HG03571 (cell line): Measurements from ENCODE around the gene GRAPL.
"Not testable (repeated sequence)": the region's sequence is repeated elsewhere in the genome, so short reads cannot be mapped to it uniquely, and the experiment has no call there.

Experiments used
- ATAC-seq: cut with Tn5 transposase; IDR thresholded peaks from one replicate; pipeline ENCODE4 v1.9.1; 2021; ENCODE audit not compliant: unreplicated experiment

Gene GRAPL

DNA sequence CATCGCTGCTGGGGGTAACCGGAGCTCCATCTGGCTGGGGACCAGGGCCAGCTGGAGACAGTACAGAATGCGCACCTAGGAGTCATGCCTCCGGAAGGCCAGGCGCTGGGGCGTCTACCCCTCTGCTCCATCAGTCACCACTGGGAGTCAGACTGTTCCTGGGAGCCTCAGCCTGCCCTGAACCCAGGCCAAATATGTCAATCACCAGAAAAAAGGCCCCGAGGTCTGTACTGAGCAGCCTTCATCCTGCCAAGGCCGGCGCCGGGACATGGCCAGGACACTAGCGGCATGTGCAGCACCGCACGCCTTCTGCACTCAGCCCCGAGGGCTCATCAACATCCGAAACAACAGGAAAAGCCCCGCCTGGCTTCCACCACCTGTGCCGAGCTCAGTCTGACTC lies 8.7 kb downstream of the GRAPL start:
- ATAC-seq: not testable (repeated sequence)

DNA sequence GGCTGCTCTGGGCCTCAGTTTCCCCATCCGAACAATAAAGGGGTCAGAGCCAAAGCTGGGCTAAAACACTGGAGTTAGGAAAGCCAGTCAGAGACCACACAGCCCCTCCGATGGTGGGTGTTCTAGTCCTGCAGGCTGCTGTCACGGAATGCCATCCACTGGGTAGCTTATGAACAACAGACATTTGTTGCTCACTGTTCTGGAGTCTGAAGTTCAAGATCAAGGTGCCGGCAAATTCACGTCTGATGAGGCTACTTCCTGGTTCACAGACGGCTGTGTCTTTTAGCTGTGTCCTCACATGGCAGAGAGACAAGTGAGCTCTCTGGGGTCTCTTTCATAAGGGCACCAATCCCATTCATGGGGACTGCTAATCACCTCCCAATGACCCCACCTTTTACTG lies 9.2 kb downstream of the GRAPL start:
- ATAC-seq: not testable (repeated sequence)

DNA sequence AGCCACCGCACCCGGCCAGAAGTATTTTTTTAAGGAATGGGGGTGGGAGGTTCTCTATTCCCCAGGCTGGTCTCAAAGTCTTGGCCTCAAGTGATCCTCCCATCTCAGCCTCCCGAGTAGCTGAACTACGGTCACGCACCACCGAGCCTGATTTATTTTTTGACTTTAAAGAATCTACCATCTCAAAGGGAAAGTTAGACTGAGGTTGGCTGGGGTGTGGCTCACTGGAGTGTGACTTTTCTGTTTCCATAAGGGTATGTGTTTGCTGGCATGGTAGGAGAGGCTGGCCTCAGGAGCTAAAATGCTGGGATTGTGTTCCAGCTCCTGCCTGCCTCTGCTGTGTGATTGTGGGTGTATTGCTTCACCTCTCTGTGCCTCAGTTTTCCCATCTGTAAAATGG lies 10.6 kb downstream of the GRAPL start:
- peak; percentile 26 for ATAC-seq

DNA sequence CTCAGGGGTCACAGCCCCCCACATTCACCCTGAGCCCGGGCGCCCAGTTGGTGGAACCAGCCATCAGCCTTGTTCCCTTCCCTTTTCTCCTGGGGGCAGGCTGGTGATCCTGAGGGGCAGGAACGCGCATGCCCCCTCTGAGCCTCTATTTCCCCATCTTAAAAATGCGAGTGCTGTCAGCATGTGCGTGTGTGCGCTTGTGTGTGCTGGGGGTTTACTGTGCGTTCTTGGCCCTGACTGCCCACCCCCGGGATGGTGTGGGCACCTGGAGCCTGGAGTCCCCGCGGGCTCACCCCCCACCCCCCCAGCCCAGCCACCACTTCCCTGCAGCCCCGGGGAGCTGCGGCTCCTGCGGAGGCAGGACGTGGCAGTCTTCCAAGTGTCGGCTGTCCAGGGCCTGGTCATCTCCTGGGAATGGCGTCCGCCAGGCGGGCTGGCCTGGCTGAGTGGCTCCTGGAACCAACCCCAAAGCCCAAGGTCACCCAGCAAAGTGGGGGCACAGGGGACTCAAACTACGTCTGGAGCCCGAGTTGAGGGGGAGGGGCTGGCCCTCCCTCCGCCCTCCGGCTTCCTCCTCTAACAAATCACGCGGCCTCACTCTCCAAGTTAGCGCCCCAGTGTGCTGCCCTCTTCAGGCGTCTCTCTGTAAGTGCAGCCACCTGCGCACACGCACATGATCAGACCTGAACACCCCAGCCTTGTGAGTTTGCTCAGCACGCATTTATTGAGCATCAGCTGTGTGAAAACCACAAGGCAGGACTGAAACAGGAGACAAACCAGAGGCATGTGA lies 14.2 kb downstream of the GRAPL start:
- peak; percentile 41 for ATAC-seq

DNA sequence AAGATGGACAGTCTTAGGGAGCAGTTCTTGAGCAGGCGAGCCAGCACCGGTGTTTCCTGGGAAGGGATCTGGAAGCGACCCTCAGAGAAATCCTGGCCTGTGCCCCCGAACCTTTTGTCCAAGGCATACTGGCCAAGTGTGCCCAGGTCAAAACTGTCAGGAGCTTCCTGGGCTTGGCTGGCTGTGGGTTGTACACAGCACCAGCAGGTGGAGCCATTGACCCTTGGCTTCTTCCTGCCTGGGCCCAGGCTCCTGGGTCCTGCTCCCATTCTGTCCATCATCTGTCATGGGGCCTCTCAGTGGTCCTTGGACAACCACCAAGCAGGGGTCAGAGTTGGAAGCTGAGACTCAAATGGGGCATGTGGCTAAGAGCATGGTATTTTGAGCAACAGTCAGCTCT lies 15.0 kb downstream of the GRAPL start:
- not testable (repeated sequence) for ATAC-seq

DNA sequence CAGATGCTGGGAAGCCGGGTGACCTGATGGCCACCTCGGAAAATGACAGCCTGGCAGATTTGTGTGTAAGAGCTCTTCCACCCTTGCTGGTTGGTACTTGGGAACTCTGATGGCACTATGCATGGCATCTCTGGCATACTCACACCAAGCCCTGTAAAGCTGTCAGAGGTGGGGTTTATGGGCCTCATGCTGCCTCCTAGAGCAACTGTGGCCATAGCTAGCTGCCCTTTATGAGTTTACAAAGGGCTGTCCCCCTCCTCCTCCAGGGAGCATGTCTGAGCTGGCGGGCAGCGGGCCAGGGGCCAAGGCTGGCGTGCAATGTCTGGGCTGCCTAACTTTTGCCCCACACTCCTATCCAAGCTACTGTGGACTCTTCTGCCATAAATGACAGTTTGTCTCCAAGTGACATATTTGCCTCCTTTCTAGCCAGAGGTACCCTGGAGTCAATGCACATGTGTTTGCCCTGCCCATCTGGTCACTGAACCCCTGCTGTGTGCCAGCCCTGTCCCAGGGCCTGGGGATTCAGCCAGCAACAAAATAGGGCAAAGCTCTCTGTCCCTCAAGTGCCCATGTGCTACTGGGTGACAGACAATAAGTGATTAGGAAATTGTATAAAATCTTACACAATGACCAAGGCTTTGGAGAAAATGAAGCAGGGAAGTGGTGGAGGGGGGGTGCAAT lies 15.8 kb downstream of the GRAPL start:
- ATAC-seq: not testable (repeated sequence)

DNA sequence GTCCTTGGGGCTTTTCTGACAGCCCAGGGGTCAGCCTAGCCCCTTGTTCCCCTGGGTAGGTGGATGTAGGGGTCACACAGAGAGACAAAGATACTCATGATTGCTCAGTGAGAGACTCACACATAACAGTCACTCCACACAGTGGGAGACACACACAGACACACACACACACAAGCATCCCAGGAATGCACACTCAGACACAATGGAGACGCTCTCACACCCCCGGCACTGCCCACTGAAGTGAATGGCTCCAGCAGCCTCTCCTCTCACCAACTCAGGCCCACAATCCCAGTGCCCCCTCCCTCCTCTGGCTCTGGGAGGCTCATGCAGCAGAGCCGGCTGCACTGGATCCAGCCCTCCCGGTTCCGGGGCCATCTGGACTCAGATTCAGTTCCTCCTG lies 17.0 kb downstream of the GRAPL start:
- not testable (repeated sequence) for ATAC-seq

DNA sequence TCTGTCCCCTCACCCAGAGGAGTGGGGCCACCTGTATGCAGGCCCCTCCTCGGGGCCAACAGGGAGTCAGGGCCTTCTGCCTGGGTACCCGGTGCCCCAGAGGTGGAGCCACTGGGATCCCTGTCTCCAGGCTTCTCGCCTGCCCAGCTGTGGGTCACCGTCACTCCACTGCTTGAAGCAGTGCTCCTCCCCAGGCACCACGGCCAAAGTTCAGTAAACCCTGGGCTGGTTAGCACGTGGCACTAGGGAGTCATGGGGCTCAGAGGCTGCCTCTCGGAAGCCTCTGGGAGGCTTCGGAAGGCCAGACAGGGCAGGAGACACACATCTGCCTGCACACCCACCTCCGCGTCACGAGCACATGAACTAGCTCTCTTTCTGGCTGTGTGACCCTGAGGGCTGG lies 18.1 kb downstream of the GRAPL start:
- not testable (repeated sequence) for ATAC-seq

DNA sequence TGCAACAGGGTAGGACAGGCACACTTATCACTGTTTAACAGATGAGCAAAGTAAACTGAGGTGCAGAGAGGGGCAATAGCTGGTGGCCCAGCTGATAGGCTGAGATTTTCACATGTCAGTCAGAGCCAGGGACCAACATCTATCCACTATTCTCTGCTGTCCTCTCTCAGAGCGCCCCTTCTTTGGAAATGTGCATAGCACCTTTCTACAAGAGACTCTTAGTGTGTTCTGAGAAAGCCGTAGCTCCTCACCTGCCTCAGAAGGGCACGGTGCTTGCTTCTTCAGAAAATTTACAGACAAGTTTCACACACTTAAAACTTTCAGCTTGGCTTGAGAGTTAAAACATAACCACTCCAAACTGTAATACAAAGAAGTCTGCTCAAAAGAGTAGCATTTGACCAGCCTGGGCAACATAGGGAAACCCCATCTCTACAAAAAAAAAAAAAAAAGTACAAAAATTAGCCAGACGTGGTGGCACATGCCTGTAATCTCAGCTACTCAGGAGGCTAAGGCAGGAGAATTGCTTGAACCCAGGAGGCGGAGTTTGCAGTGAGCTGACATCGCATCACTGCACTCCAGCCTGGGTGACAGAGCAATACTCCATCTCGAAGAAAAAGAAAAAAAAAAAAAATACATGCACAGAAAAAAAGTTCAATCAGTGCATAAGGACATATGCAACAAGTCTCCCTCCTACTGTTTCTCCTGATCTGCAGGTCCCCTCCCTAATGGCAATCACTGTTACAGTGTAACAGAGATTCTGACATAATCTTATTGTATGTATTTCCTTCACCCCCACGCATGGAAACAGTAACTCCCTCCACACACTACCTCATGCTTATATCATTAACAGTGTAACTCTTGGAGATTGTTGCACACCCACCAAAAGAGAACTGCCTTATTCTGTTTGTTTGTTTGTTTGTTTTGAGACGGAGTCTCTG lies 23.6 kb downstream of the GRAPL start:
- not testable (repeated sequence) for ATAC-seq

DNA sequence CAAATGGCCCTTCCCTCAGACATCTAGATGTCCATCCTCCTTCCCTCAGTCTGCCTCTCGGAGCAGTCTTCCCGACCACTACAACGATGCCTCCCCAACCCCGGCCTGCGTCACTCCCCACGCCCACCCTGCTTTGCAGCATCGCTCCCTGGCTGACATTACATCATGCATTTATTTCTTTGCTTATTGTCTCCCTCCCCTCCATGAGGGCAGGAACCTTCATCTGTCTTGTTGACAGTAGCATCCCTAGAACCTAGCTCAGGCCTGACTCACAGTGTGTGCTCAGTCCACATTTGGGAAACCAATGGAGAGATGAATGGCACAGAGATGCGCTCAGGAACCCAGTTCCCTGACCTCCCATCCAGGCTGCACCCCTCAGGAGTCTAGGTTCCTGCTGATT lies 30.2 kb downstream of the GRAPL start:
- not testable (repeated sequence) for ATAC-seq

DNA sequence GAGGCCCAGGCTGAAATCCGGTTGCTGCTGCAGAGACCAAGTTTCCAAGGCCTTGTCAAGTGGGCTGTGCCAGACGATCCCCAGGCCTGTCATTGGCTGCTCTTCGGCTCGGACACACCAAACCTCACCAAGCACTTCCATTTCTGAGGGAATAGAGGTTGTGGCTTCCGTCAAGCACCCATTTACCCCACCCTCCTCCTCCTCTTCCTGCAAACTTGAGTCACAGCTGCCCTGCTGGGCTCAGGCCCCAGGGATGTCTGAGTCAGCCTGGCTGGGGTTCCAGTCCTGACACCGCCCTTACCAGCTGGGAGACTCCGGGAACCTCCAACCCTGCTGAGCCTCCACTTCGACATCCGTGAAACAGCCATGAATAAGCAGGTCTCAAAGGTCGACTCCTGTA lies 31.1 kb downstream of the GRAPL start:
- ATAC-seq: not testable (repeated sequence)

DNA sequence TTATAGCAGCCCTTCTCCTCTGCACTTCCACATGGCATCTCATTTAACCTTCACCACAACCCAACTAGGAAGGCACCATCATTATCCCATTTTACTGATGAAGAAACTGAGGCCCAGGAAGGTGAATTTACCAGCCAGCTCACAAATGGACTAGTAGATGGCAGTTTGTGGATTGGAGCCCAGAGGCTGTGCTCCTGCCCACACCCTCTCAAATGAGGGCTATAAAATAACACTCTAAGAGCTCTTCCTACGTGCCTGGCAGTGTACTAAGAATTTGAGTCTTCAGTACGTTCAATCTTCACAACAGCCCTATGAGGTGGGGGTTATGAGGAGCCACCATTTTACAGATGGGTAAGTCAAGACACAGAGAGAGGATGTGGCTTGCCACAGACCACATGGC lies 31.5 kb downstream of the GRAPL start:
- not testable (repeated sequence) for ATAC-seq

DNA sequence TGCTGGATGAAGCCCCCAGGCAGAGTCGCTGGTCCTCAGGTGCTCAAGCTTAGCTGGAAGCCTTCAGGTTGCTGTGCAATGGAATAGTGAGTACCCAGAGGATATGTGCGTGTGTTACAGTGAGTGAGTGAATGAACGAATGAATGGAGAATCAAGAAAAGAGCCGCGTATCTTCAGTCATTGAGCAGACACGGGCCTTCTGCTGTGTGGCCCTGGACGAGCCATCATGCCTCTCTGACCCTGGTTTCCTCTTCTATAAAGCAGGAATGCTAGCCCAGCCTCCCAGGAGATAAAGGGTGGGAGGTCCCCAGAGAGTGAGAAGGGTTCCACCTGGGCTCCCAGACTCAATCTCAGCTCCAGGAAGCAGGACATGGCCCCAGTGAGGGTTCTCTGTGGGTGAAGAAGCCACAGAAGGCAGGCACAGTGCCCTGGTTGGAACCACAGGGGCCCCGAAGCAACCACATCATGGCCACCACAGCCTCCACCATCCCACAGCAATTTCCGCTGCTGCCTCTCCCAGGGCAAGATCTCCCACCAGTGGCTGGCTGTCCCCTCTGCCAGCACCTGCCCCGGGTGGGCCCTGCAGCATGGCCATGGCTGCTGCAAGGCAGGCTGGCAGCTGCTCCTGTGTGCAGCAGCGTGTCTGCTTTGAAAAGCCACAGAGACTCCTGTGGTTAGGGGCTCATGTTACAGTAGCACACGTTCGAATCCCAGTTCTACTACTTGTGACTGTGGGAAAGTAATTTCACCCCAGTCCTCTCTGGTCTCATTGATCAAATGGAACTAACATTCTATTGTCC lies 34.1 kb downstream of the GRAPL start:
- ATAC-seq: not testable (repeated sequence)

DNA sequence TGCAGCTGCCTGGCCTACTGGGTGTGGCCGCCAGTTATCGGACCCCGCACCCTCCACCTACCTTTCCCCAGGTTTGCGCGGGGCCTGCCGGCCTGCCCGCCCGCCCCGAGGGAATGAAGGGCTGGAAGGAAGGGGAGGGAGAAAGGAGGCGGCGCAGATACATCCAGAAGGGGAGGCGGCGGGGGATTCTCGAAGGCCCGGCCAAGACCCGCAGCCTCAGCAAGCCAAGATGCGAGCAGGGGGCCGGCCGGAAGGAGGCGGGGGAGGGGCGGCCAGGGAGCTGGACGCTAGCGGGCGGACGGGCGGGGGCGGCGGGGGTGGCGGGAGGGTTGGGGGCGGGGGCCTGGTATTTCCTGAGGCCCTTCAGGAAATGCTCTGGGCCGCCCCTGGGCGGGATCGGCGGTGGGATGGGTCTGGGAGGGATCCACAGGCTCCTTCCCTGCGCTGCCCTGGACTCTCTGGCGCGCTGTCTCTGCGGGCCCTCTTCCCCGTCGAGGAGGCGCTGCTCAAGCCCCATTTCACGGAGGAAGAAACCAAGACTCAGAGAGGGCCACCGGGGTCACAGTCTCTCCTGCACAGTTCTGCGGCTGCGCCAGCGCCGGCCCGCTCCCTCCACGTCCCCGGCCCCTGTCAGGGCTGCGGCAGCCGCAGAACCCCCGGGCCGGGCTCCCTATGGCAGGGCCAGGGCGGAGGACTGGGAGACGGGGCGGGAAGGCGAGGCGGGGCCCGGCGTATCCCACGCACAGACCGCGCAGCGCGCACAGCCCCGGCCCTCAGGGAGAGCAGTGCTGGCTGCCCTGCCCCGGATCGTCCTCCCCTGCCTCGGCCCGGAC lies 35.2 kb downstream of the GRAPL start:
- not testable (repeated sequence) for ATAC-seq

DNA sequence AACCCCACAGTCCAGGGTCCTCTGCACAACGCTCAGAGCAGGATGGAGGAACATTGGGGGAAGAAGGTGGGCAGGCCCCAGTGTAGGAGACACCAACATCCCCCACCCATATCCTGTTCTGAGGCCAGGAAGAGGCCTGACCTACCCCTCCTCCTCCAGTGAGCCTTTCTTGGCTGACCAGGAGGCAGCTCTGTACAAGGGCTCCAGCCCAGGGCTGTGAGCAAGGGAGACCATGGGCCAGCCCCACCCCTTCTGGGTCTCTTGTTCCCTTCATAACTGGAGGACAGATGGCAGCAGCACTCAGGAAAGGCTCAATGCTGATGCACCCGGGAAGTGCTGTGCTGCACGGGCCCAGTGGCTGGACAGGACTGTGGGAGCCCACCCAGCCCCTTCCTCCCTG lies 47.0 kb downstream of the GRAPL start:
- ATAC-seq: not testable (repeated sequence)

DNA sequence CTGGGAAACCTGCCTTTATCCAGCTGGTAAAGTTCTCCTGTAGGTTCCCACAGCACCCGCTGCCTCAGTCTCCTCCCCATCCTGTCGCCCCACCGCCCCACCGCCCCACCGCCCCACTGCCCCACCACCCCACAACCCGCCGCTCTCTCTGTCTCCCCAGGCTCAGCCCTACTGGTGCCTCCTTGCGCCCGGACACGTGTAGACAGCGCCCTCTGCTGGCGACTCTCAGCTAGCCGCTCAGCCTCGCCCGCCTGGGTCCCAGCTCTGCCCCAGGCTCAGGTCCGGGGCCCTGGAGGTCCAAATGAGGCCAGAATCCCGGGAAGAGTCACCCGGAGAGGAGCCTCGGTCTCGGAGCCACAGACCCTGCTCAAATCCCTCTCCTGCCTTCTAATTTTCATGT lies 48.0 kb downstream of the GRAPL start:
- ATAC-seq: not testable (repeated sequence)

DNA sequence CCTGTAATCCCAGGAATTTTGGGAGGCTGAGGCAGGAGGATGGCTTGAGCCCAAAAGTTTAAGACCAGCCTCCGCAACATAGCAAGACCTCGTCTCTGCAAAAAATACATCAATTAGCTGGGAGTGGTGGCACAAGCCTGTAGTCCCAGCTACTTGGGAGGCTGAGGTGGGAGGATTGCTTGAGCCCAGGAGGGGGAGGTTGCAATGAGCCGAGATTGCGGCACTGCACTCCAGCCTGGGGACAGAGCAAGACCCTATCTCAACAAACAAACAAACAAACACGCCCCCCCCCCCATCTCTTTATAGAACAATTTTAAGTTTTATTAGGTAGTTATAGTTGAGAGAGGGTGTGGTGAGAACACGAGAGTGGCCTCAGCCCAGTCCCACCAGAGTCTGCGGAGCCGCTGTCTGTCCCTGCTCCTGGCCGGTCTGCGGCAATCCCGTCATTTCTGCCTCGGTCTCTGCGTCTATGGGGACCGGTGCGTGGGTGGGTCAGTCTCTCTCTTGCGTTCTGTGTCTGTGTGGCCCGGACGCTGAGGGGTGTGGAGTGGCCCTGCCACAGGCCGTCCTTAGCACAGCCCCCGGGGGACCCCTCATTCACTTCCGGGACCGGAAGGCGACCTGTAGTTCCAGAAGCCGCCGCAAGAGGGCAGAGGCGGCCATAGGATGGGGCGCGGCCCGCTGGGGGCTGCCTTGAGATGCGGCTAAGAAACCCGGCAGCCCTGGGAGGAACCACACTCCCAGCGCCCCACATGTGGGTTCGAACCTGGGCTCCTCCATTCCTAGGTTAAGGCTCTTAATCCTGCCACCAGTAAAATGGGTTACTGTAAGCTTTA lies 53.9 kb downstream of the GRAPL start:
- peak; percentile 83 for ATAC-seq
